ENCODE data around the gene RAB33B.

GRCh38 chr4:139501527-139501926 lies 47.6 kb downstream of the RAB33B start:
- TF ChIP-seq, protein P1, sequence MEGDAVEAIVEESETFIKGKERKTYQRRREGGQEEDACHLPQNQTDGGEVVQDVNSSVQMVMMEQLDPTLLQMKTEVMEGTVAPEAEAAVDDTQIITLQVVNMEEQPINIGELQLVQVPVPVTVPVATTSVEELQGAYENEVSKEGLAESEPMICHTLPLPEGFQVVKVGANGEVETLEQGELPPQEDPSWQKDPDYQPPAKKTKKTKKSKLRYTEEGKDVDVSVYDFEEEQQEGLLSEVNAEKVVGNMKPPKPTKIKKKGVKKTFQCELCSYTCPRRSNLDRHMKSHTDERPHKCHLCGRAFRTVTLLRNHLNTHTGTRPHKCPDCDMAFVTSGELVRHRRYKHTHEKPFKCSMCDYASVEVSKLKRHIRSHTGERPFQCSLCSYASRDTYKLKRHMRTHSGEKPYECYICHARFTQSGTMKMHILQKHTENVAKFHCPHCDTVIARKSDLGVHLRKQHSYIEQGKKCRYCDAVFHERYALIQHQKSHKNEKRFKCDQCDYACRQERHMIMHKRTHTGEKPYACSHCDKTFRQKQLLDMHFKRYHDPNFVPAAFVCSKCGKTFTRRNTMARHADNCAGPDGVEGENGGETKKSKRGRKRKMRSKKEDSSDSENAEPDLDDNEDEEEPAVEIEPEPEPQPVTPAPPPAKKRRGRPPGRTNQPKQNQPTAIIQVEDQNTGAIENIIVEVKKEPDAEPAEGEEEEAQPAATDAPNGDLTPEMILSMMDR (tag by site-specific recombination; IDR thresholded peaks at IDR 0.05) = no peak
- TF ChIP-seq TCF7L2 (IDR thresholded peaks at IDR 0.05; ENCODE audit: borderline replicate concordance, low read depth, low read length) (no peak), ZNF114 (tag by site-specific recombination; IDR thresholded peaks at IDR 0.05) (no peak), ATF2 (tag by site-specific recombination; IDR thresholded peaks at IDR 0.05; ENCODE audit: low read depth) (no peak), REPIN1 (tag by site-specific recombination; IDR thresholded peaks at IDR 0.05; ENCODE audit: low read depth) (no peak), ZNF580 (tag by site-specific recombination; IDR thresholded peaks at IDR 0.05) (no peak), ZNF433 (tag by site-specific recombination; IDR thresholded peaks at IDR 0.05; ENCODE audit: low read depth) (no peak), ZNF510 (tag by site-specific recombination; IDR thresholded peaks at IDR 0.05; ENCODE audit: insufficient replicate concordance) (no peak), ZNF274 (IDR thresholded peaks at IDR 0.05; ENCODE audit: low read length) (no peak), ZNF274 (tag by site-specific recombination; IDR thresholded peaks at IDR 0.05; ENCODE audit: borderline replicate concordance) (no peak), ZSCAN16 (tag by site-specific recombination; IDR thresholded peaks at IDR 0.05) (no peak), ZBTB7A (tag by site-specific recombination; IDR thresholded peaks at IDR 0.05; ENCODE audit: low read depth) (no peak), KLF1 (tag by site-specific recombination; IDR thresholded peaks at IDR 0.05) (no peak), ZNF621 (tag by site-specific recombination; IDR thresholded peaks at IDR 0.05) (no peak)
- TF ChIP-seq, protein P2, sequence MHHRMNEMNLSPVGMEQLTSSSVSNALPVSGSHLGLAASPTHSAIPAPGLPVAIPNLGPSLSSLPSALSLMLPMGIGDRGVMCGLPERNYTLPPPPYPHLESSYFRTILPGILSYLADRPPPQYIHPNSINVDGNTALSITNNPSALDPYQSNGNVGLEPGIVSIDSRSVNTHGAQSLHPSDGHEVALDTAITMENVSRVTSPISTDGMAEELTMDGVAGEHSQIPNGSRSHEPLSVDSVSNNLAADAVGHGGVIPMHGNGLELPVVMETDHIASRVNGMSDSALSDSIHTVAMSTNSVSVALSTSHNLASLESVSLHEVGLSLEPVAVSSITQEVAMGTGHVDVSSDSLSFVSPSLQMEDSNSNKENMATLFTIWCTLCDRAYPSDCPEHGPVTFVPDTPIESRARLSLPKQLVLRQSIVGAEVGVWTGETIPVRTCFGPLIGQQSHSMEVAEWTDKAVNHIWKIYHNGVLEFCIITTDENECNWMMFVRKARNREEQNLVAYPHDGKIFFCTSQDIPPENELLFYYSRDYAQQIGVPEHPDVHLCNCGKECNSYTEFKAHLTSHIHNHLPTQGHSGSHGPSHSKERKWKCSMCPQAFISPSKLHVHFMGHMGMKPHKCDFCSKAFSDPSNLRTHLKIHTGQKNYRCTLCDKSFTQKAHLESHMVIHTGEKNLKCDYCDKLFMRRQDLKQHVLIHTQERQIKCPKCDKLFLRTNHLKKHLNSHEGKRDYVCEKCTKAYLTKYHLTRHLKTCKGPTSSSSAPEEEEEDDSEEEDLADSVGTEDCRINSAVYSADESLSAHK (tag by site-specific recombination; IDR thresholded peaks at IDR 0.05) = no peak
